GM23248 (cell line): Measurements from ENCODE around the gene PLCG1.

Experiments used
- EZH2 ChIP-seq: fragments of 200-600 bp; sonication (generic); IDR thresholded peaks from 2 replicates; pipeline ENCODE4 v1.6.1; 2018; ENCODE audit warnings: antibody characterized with exemption, mild to moderate bottlenecking; ENCODE audit not compliant: insufficient read depth, poor library complexity, severe bottlenecking
- EZH2phosphoT487 ChIP-seq: fragments of 200-600 bp; sonication (generic); IDR thresholded peaks from 2 replicates; pipeline ENCODE4 v1.6.1; 2018; ENCODE audit warnings: antibody characterized with exemption, moderate library complexity, mild to moderate bottlenecking, low read depth; ENCODE audit not compliant: insufficient read depth

GRCh38 chr20:41163821-41164220 lies 26.5 kb downstream of the PLCG1 start:
- TF ChIP-seq EZH2 (no peak), EZH2phosphoT487 (no peak)
